Mononuclear cell (primary cell): ENCODE data around the gene SCUBE3. TPM values are rescaled to one million over a fixed set of nuclear protein-coding genes. Genes with fewer than 3 reads are reported as not detected.

ENCODE experiments used
- H3K27me3 ChIP-seq: 2 replicates; pipeline ENCODE4 v1.6.0; 2011; ENCODE audit warnings: low read length, control low read depth; ENCODE audit not compliant: insufficient read depth
- H3K4me1 ChIP-seq: 2 replicates; pipeline ENCODE4 v1.5.1; 2011; ENCODE audit warnings: mild to moderate bottlenecking, low read length, control low read depth; ENCODE audit not compliant: insufficient read depth
- H3K4me3 ChIP-seq: 2 replicates; pipeline ENCODE4 v1.5.1; 2011; ENCODE audit warnings: mild to moderate bottlenecking, low read length, moderate library complexity
- H3K9me3 ChIP-seq: 2 replicates; pipeline ENCODE4 v1.5.1; 2011; ENCODE audit warnings: low read depth, mild to moderate bottlenecking, control low read depth, low read length
- total RNA-seq: library from RNA; depleted of rRNA; stranded (reverse); fragments of >200 nt; gene quantifications from one replicate; pipeline ENCODE4 v1.2.3, GENCODE V29; 2012

SCUBE3 gene
- total RNA-seq, 1 donor, result not detected

GRCh38 chr6:35190306-35190705 is 23.4 kb upstream of the SCUBE3 start:
- Histone ChIP-seq H3K4me1 (no peaks in the 10 kb centered on the region), H3K27me3 (no peaks in the 10 kb centered on the region), H3K9me3 (no peaks in the 10 kb centered on the region), H3K4me3 (no peak overlapping the region)

- Histone ChIP-seq H3K4me3 (no peak overlapping the region), H3K9me3 (no peaks in the 10 kb centered on the region), H3K27me3 (no peaks in the 10 kb centered on the region), H3K4me1 (no peaks in the 10 kb centered on the region)
These were observed 21.9 kb upstream of the SCUBE3 start for GRCh38 chr6:35191889-35192288.

GRCh38 chr6:35192301-35192860 is 21.4 kb upstream of the SCUBE3 start:
- Histone ChIP-seq H3K4me1 (no peaks in the 10 kb centered on the region), H3K4me3 (no peak overlapping the region), H3K27me3 (peaks cover 3% of the 10 kb centered on the region), H3K9me3 (no peaks in the 10 kb centered on the region)

- Histone ChIP-seq H3K9me3 (no peaks in the 10 kb centered on the region), H3K4me3 (no peak overlapping the region), H3K4me1 (no peaks in the 10 kb centered on the region), H3K27me3 (peaks cover 12% of the 10 kb centered on the region)
These were observed 19.4 kb upstream of the SCUBE3 start for GRCh38 chr6:35194390-35194789.

- Histone ChIP-seq H3K27me3 (peaks cover 12% of the 10 kb centered on the region), H3K9me3 (no peaks in the 10 kb centered on the region), H3K4me3 (no peak overlapping the region), H3K4me1 (no peaks in the 10 kb centered on the region)
These were observed 18.5 kb upstream of the SCUBE3 start for GRCh38 chr6:35195120-35195780.

- no peak overlapping the region for H3K4me3 ChIP-seq
- no peaks in the 10 kb centered on the region for H3K9me3 ChIP-seq
- H3K4me1 ChIP-seq, result no peaks in the 10 kb centered on the region
- H3K27me3 ChIP-seq, result peaks cover 12% of the 10 kb centered on the region
These were observed 16.6 kb upstream of the SCUBE3 start for GRCh38 chr6:35197196-35197595.

- Histone ChIP-seq H3K27me3 (peaks cover 12% of the 10 kb centered on the region), H3K4me3 (no peak overlapping the region), H3K9me3 (no peaks in the 10 kb centered on the region), H3K4me1 (no peaks in the 10 kb centered on the region)
These were observed 13.9 kb upstream of the SCUBE3 start for GRCh38 chr6:35199866-35200265.

GRCh38 chr6:35202066-35202546 is 11.7 kb upstream of the SCUBE3 start:
- H3K9me3 ChIP-seq, result no peaks in the 10 kb centered on the region
- no peak overlapping the region for H3K4me3 ChIP-seq
- no peaks in the 10 kb centered on the region for H3K4me1 ChIP-seq
- H3K27me3 ChIP-seq, result peaks cover 21% of the 10 kb centered on the region

- Histone ChIP-seq H3K27me3 (peaks cover 14% of the 10 kb centered on the region), H3K4me1 (no peaks in the 10 kb centered on the region), H3K4me3 (no peak overlapping the region), H3K9me3 (no peaks in the 10 kb centered on the region)
These were observed 10.5 kb upstream of the SCUBE3 start for GRCh38 chr6:35203152-35203670.

- H3K4me3 ChIP-seq, result no peak overlapping the region
- H3K27me3 ChIP-seq, result peaks cover 14% of the 10 kb centered on the region
- no peaks in the 10 kb centered on the region for H3K4me1 ChIP-seq
- H3K9me3 ChIP-seq, result no peaks in the 10 kb centered on the region
These were observed 10.1 kb upstream of the SCUBE3 start for GRCh38 chr6:35203680-35204079.

GRCh38 chr6:35206346-35206745 is 7.4 kb upstream of the SCUBE3 start:
- no peaks in the 10 kb centered on the region for H3K9me3 ChIP-seq
- H3K27me3 ChIP-seq, result peaks cover 16% of the 10 kb centered on the region
- H3K4me1 ChIP-seq, result no peaks in the 10 kb centered on the region
- no peak overlapping the region for H3K4me3 ChIP-seq

- Histone ChIP-seq H3K27me3 (peaks cover 37% of the 10 kb centered on the region), H3K4me1 (peaks cover 3% of the 10 kb centered on the region), H3K4me3 (no peak overlapping the region), H3K9me3 (no peaks in the 10 kb centered on the region)
These were observed 5.3 kb upstream of the SCUBE3 start for GRCh38 chr6:35208419-35208818.

GRCh38 chr6:35209081-35209480 is 4.7 kb upstream of the SCUBE3 start:
- H3K4me3 ChIP-seq, result no peak overlapping the region
- peaks cover 8% of the 10 kb centered on the region for H3K4me1 ChIP-seq
- H3K27me3 ChIP-seq, result peaks cover 39% of the 10 kb centered on the region
- no peaks in the 10 kb centered on the region for H3K9me3 ChIP-seq

GRCh38 chr6:35209622-35210247 is 4.0 kb upstream of the SCUBE3 start:
- H3K27me3 ChIP-seq, result peaks cover 44% of the 10 kb centered on the region

GRCh38 chr6:35213298-35213791 is 411 bp upstream of the SCUBE3 start:
- H3K4me1 ChIP-seq, result peaks cover 14% of the 10 kb centered on the region
- H3K4me3 ChIP-seq, result no peak overlapping the region
- peaks cover 54% of the 10 kb centered on the region for H3K27me3 ChIP-seq
- no peaks in the 10 kb centered on the region for H3K9me3 ChIP-seq

More at GRCh38 chr6:35209622-35210247, 4.0 kb upstream of the SCUBE3 start:
- H3K9me3 ChIP-seq, result no peaks in the 10 kb centered on the region
- no peak overlapping the region for H3K4me3 ChIP-seq
- H3K4me1 ChIP-seq, result peaks cover 14% of the 10 kb centered on the region
